Mesodermal cell (in vitro differentiated cells): ENCODE data around the gene TMPRSS9.
A peak's percentile ranks its signal among the peaks of the same experiment; 100 is the strongest.

Experiments
- H3K27ac ChIP-seq: 2 replicates; pipeline ENCODE4 v1.7.0; 2013; ENCODE audit warnings: mild to moderate bottlenecking, low read depth, low read length, moderate library complexity; ENCODE audit not compliant: severe bottlenecking
- H3K36me3 ChIP-seq: 2 replicates; pipeline ENCODE4 v1.7.1; 2013; ENCODE audit warnings: mild to moderate bottlenecking, low read length, moderate library complexity; ENCODE audit not compliant: control insufficient read depth, insufficient read depth
- H3K4me1 ChIP-seq: one replicate; pipeline ENCODE4 v1.7.1; 2013; ENCODE audit warnings: mild to moderate bottlenecking, low read length; ENCODE audit not compliant: insufficient read depth, control insufficient read depth, poor library complexity, severe bottlenecking
- H3K4me3 ChIP-seq: 2 replicates; pipeline ENCODE4 v1.7.0; 2013; ENCODE audit warnings: low read length, control low read depth, mild to moderate bottlenecking; ENCODE audit not compliant: insufficient read depth, poor library complexity, severe bottlenecking; ENCODE audit errors: extremely low read depth
- H3K9me3 ChIP-seq: 2 replicates; pipeline ENCODE4 v1.7.1; 2013; ENCODE audit warnings: mild to moderate bottlenecking, low read length, moderate library complexity; ENCODE audit not compliant: control insufficient read depth
- WGBS, 2 experiments: methylation state at CpG; one replicate each; pipeline ENCODE4 v1.1.5; 2013; ENCODE audit warnings: missing lambda C conversion rate in 2 of 2; ENCODE audit not compliant: insufficient coverage in 2 of 2; 5-methylcytosine and 5-hydroxymethylcytosine counted together

The TMPRSS9 gene

GRCh38 chr19:2363419-2363818, 3.4 kb downstream of the TMPRSS9 start:
- Histone ChIP-seq H3K4me1 (no peaks in the 10 kb centered on the region), H3K36me3 (no peaks in the 10 kb centered on the region), H3K4me3 (no peak overlapping the region), H3K27ac (no peak overlapping the region), H3K9me3 (no peaks in the 10 kb centered on the region)
- WGBS, 2 experiments: 84 to 88% methylated on average over 13 to 17 of the region's 17 CpGs

GRCh38 chr19:2365201-2365970, 5.3 kb downstream of the TMPRSS9 start:
- Histone ChIP-seq H3K36me3 (no peaks in the 10 kb centered on the region), H3K4me3 (no peak overlapping the region), H3K4me1 (no peaks in the 10 kb centered on the region), H3K27ac (no peak overlapping the region), H3K9me3 (peaks cover 6% of the 10 kb centered on the region)
- WGBS, 2 experiments: 90 to 92% methylated on average over 7 to 10 of the region's 10 CpGs

DNA sequence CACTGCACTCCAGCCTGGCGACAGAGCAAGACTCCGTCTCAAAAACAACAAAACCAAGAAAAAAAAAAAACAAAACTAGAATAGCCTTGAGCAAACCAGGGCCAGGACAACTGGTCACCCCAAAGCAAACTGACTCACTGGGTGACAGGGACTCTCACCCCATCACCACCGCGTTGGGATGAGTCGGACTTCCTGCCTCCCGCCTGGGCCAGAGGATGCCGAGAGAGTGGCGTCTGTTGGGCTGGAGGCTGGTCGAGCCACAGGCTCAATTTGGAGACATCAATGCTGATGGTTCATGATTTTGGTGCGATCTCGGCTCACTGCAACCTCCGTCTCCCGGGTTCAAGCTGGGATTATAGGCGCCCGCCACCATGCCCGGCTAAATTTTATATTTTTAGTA, 11.6 kb downstream of the TMPRSS9 start:
- peaks cover 6% of the 10 kb centered on the region for H3K9me3 ChIP-seq
- peaks cover 4% of the 10 kb centered on the region for H3K4me1 ChIP-seq
- no peaks in the 10 kb centered on the region for H3K36me3 ChIP-seq
- H3K4me3 ChIP-seq: no peak overlapping the region
- H3K27ac ChIP-seq: no peak overlapping the region
- WGBS, 2 experiments: 85 to 92% methylated on average over 12 to 14 of the region's 16 CpGs

GRCh38 chr19:2372076-2372612, 12.1 kb downstream of the TMPRSS9 start:
- H3K36me3 ChIP-seq: no peaks in the 10 kb centered on the region
- H3K4me1 ChIP-seq: peaks cover 4% of the 10 kb centered on the region
- H3K27ac ChIP-seq: no peak overlapping the region
- peaks cover 6% of the 10 kb centered on the region for H3K9me3 ChIP-seq
- H3K4me3 ChIP-seq: no peak overlapping the region
- WGBS, 2 experiments: 85 to 90% methylated on average over 10 to 11 of the region's 11 CpGs

- Histone ChIP-seq H3K4me3 (no peak overlapping the region), H3K4me1 (peaks cover 4% of the 10 kb centered on the region), H3K36me3 (no peaks in the 10 kb centered on the region), H3K27ac (no peak overlapping the region), H3K9me3 (peaks cover 9% of the 10 kb centered on the region)
- WGBS, 2 experiments: 91 to 96% methylated on average over 11 to 13 of the region's 13 CpGs
Measured at GRCh38 chr19:2374808-2375207, 14.7 kb downstream of the TMPRSS9 start.

DNA sequence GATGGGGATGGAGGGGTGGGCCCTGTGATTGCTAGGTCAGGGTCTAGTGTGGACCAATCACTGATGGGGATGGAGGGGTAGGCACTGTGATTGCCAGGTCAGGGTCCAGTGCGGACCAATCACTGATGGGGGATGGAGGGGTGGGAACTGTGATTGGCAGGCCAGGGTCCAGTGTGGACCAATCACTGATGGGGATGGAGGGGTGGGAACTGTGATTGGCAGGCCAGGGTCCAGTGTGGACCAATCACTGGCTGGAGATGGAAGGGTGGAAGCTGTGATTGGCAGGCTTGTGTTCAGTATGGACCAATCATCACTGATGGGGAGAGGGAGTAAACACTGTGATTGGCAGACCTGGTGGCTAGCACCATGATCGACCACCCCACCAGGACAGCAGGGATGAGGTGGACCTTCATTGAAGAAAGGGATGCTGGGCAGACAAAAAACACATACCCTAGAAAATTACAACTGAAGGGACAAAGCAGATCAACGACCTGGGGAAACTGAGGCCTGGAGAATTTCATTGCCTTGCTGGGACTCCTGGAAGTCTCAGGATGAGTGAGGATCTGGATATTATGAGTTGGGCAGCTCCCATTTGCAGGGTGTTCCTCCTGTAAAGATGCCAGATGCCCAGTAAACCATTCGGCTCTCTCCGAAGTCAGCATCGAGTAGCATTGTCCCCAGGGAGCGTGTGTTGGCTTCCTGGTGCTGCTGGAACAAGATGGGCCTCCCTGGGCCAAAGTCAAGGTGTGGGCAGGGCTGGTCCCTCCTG, 15.5 kb downstream of the TMPRSS9 start:
- 87 to 88% methylated on average over 6 of the region's 7 CpGs for WGBS, 2 experiments
- H3K27ac ChIP-seq: no peak overlapping the region
- H3K4me1 ChIP-seq: peaks cover 4% of the 10 kb centered on the region
- no peak overlapping the region for H3K4me3 ChIP-seq
- no peaks in the 10 kb centered on the region for H3K36me3 ChIP-seq
- peaks cover 8% of the 10 kb centered on the region for H3K9me3 ChIP-seq

DNA sequence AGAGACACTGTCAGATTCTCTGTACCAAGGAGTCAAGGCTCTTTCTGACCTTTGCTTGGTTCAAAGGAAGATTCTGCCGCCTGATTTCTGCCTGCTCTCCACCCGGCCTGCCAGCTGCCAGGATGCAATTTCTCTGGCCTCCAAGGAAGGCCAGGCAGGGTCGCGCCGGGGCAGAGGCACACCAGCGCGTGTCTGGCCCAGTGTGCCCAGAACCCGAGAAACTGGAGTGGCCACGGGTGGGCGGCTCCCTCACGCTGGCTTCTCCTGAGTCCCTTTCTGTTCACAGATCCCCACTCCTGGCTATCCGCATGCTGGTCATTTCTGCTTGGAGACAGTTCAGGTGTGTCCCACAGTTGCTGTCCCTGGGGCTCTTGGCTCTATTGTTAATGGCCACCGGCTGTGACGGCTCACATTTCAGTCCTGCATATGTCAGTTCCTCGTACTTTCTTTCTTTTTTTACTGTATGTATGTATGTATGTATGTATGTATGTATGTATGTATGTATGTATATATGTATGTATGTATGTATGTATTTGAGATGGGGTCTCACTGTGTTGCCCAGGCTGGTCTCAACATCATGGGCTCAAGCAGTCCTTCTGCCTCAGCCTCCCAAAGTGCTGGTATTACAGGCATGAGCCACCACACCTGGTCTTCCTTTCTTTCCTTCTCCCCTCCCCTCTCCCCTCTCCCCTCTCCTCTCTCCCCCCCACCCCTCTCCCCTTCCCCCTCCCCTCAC, 16.9 kb downstream of the TMPRSS9 start:
- H3K27ac ChIP-seq: no peak overlapping the region
- peaks cover 11% of the 10 kb centered on the region for H3K9me3 ChIP-seq
- no peaks in the 10 kb centered on the region for H3K36me3 ChIP-seq
- peaks cover 4% of the 10 kb centered on the region for H3K4me1 ChIP-seq
- no peak overlapping the region for H3K4me3 ChIP-seq
- 85 to 89% methylated on average over 10 to 11 of the region's 15 CpGs for WGBS, 2 experiments

DNA sequence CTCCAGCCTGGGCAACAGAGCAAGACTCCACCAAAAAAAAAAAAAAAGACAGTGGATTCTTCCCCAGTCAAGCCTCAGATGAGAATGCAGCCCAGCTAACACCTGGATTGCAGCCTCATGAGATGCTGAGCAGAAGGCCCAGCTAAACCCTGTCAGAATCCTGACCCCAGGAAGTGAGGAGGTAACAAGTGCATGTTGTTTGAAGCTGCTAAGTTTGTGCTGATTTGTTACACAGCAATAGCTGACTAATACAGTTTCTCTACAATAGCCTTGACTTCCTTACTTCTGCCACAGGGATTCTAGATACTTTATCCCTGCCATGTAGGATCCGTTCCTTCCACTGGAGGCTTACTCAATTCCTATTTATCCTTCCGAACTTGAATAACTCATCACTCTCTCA, 20.5 kb downstream of the TMPRSS9 start:
- peak overlapping the region; percentile 24 for H3K27ac ChIP-seq
- WGBS, 2 experiments: 86 to 90% methylated on average over 2 of the region's 2 CpGs

GRCh38 chr19:2381148-2381820, 21.2 kb downstream of the TMPRSS9 start:
- Histone ChIP-seq H3K4me1 (peaks cover 3% of the 10 kb centered on the region), H3K36me3 (no peaks in the 10 kb centered on the region), H3K9me3 (peaks cover 11% of the 10 kb centered on the region), H3K4me3 (no peak overlapping the region), H3K27ac (peak overlapping the region; percentile 57)
- 67 to 80% methylated on average over 12 to 14 of the region's 18 CpGs for WGBS, 2 experiments

More for the DNA sequence above, 20.5 kb downstream of the TMPRSS9 start:
- Histone ChIP-seq H3K4me3 (no peak overlapping the region), H3K4me1 (peaks cover 3% of the 10 kb centered on the region), H3K9me3 (peaks cover 11% of the 10 kb centered on the region), H3K36me3 (no peaks in the 10 kb centered on the region)
